HG02870 (cell line): ENCODE measurements around the gene LRSAM1.

ENCODE experiments used
- ATAC-seq: cut with Tn5 transposase; IDR thresholded peaks from one replicate; pipeline ENCODE4 v1.9.1; 2021; ENCODE audit warnings: mild to moderate bottlenecking, moderate library complexity; ENCODE audit not compliant: unreplicated experiment

Gene LRSAM1

DNA sequence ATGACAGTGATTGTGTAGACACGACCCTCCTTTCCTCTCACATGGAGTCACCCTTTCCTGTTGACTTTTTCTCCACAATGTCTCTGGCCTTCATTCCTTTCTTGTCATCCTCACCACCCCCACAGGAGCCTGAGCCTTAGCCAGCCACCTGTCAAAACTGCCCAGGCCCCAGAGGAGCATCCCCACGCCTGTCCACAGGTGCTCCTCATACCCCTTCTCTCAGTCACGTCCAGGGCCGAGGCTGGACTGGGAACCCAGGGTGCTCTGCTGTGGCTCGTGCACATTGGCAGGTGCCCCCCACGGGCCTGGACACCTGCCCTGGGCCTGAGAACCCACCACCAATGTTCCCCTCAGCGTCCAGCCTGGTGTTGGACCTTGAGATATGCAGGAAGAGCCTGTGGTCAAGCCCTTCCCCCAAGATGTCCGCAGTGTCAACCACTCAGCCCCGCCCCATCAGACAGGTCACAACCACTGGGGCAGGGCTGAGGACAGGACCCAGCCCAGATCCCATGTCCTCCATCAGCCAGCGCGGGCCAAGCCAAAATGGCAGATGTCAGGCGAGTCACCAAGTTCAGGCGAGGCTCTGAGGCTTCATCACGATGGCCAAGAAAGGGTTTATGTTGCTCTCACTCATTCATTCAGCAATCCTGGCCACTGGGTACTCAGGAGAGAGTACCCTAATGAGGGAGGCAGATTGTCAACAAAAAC is 95.0 kb downstream of the LRSAM1 start:
- no peak for ATAC-seq

DNA sequence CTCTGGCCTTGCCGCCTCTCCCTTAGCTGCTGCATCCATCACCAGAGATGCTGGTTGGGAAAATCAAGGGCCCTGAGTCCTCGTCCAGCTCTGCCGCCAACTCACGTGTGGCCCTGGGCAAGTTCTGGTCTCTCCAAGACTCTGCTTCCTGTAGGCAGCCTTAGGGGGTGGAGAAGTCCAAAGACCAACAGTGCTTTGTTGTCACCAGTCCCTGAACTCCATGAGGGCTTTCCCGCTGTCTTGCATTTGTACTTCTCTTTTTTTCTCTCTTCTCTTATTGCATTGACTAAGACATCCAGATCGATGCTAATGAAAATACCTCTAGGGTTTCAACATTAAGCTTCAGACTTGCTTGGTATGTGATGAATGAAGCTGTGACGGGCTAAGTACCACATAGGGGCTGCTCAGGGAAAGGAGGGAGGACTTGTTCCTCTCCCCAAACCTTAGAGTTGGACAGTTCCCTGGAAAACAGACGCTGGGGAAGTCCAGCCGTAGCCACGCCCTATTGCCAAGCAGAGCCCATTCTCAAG is 97.1 kb downstream of the LRSAM1 start:
- ATAC-seq, result no peak

DNA sequence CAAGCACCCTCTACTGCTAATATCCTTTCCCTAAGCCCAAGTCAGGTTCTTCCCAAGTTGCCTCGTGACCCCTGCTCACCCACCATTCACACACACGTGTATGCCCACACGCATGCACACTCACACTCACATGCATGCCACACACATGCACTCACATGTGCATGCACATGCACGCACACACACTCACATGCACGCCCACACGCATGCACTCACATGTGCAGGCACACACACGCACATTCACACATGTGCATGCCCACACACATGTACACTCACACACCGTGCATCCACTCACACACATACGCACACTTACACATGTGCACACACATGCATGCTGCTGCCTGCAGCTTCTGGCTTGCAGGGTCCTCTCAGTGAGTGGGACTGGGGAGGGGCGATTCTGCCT is 97.9 kb downstream of the LRSAM1 start:
- no peak for ATAC-seq

DNA sequence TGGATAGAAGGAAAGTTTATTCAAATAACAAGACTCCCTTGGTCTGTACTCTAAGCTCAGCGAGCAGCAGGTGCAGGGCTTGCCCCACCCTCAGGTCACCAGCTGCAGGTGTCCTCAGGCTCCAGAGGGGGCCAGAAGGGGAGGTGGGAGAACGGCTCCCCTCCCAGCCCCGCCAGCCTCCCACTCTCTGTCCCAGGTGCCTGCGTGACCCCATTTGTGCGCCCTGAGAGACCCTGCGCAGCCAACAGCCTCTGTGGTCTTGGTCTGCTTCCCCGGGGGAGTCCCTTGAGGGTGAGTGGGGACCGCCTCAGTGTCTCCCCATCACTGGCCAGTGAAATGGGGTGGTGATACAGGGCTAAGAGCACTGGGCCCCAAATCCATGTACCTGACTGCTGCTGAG is 98.4 kb downstream of the LRSAM1 start:
- ATAC-seq, result no peak

DNA sequence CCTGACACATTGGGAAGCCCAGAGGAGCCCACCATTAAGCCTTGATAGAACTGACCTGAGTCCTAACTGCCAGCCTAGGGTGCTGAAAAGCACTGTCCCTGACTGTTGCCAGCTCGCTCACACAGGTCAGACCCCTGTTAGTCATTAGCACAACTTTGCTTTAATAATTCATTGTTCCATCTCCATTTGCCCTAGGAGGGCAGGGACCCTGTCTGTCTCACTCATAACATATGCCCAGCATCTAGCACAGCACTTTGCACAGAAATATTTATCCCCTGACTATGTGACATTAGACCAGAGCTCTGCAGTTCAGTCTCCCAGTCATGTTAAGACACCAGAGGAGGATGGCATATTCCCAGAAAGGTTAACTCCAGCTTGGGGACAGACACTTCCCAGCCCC is 99.0 kb downstream of the LRSAM1 start:
- no peak for ATAC-seq

DNA sequence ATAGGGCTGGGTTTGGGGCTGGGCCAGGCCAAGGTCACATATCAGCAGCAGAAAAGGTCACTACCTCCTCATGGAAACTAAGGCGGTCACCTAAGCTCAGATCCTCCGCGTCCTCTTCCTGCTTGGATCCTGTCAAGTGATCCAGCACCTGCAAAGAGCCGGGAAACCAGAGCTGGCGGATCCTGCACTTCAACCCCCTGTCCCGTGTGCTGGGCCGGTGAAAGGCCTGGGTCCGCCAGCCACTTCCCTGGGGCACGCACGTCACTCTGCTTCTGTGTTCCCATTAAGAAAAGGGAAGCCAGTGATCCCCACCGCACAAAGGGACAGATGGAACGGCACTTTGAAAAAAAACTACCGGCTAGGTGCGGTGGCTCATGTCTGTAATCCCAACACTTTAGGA is 99.4 kb downstream of the LRSAM1 start:
- ATAC-seq, result no peak
